CD4-positive, alpha-beta T cell treated with Interleukin-10 for 1 hour (primary cell): Measurements from ENCODE around the gene CDH20.
"Not testable (repeated sequence)": the region's sequence is repeated elsewhere in the genome, so short reads cannot be mapped to it uniquely, and the experiment has no call there.

Source experiments
- DNase-seq: peaks from one replicate; pipeline ENCODE4 v3.0.0-alpha.2; 2020

Gene CDH20

DNA sequence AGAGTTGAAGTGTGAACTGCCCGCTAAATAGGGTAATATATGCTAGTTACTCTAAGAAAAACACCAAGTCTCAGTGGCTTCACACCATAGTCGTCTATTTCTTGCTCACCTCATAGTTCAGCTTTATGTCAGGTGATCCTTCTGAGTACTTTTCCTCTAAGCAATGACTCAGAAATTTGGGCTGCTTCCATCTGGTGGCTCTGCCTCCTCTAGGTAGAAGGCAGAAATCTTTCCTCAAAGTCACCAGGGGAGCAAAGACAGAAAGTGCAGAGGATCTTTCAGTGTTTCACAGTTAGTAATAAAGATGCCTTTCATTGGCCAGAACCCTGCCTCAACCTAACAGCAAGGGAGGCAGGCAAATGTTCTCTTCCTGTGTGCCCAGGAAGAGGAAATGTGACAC, 17.3 kb downstream of the CDH20 start:
- DNase-seq, result no peak

DNA sequence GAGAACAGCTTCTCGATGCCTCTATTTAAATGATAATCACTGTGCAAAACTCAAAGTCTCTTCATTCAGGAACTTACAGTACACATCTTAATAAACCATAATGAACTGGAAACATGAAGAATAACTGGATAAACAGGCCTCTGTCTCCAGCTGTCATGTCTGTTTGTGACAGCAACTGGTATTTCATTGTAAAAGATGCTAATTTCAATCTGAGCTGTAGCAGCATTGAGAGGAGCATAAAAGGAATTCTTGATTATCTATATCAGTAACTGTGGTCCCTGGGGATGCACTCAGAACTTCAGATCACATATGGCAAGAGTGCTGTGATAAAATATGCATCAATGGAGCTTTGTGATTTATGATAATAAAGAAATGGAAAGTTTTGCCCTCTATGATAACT, 18.8 kb downstream of the CDH20 start:
- DNase-seq, result no peak

DNA sequence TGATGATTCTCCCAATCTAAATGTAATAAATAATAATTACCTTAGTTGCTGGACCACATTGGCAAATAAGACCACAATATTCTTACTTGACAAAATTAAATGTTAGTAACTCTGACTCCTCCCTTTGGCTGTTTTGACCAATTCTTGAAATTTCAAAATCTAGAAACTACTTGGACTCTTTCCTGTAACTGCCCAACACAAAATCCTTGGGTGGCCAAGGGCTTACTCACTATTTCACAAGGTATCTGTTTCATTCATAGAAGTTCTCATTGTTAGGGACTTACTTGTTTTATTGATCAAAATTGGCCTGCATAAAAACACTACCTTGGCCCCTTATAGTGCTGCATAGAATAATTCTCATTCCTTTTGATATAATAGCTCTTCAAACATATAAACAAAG, 19.4 kb downstream of the CDH20 start:
- DNase-seq, result no peak

GRCh38 chr18:61360404-61361383, 27.5 kb downstream of the CDH20 start:
- no peak for DNase-seq

- no peak for DNase-seq
Measured at GRCh38 chr18:61362511-61362910, 29.3 kb downstream of the CDH20 start.

DNA sequence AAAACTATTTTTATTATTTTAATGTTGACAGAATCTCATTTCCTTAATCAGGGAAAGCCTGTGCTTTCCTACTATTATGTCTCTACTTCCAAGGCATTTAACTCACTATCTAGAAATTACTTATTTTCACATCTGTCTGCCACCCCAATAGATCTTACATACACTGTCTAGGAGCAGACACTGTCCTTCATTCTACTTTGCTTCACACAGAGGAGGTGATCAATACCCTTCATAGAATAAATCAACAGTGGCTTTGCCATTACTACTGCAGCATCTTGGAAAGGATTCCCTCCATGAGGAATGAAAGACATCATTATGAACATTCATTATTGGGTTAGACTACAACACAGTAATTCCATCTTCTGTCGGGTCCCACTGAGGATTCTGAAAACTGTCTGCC, 31.7 kb downstream of the CDH20 start:
- no peak for DNase-seq

- DNase-seq, result no peak
Measured at GRCh38 chr18:61368001-61368400, 34.8 kb downstream of the CDH20 start.

DNA sequence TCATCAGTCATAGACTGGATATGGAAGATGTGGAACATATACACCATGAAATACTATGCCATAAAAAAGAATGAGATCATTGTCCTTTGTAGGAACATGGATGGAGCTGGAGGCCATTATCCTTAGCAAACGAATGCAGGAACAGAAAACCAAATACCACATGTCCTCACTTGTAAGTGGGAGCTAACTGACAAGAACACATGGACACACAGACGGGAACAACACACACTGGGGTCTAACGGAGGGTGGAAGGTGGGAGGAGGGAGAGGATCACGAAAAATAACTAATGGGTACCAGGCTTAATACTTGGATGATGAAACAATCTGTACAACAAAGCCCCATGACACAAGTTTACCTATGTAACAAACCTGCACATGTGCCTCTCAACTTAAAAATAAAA, 36.4 kb downstream of the CDH20 start:
- not testable (repeated sequence) for DNase-seq

DNA sequence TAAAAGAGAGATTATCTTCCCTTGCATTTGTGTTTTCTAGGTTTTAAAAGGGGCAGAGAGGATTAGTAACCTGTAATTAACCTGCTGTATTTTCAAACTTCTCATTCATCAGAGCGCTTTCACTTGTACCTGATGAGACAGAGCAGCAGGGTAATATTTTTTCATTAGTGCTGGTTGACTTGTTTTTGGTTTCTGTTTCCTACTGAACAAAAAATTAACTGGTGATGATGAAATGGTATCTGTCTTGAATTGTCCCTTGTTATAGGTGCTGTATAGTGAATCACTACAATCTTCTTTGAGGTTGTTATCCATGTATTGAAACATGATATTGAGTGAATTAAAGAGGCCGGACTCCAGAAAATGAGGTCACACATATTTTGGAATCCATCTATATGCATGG, 37.9 kb downstream of the CDH20 start:
- DNase-seq, result no peak

DNA sequence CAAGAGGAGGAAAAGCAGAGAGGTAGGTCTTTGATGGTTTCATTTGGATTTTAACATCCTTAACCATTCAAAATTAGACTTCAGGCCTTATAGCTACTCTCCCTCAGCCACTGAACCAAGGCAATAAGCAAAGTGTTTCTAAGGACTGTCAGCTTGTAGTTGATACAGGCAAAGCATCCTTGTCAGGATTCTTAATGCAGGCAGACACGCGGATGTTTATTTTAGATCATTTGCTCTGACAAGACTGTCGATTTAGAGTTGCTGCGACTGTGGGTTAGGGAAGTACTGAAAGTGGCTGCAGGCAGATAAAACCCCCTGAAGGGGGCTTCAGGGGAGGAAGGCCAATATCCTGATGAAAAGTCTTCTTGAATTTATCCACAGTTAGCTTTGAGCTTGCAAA, 46.6 kb downstream of the CDH20 start:
- DNase-seq, result no peak

DNA sequence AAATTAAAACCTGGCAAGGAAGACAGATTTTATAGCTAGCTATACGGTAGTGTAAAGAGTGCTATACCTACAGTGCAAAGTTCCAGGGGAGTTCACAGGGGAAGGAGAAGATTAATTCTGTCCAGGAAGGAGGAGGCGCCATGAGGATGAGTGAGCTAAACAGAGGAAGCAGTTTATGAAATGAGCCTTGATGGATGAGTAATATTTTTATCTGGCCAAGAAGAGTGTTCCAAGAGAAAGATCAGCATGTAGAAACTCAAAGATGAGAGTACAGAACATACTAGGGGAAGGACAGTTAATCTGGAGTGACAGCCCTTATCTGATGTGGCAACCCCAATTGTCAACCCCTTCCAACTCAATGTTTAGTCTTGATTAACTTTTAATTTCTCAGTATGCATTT, 54.8 kb downstream of the CDH20 start:
- no peak for DNase-seq

DNA sequence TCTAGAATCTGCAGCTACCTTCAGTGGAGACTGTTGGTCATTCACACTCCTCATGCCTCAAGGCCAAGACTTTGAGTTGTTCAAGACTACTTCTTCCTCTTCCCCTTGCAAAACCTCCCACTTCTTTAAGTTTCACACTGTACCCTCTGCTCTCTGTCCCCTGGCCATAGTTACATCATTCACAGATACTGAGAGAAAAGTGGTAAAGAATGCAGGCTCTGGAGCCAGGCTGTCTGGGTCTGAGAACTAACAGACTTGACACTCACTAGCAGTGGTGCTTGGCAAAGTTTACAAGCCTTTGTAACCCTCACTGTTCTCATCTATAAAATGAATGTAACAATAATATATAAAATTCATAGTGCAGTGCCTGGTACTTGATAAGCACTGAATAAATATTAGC, 61.8 kb downstream of the CDH20 start:
- no peak for DNase-seq

DNA sequence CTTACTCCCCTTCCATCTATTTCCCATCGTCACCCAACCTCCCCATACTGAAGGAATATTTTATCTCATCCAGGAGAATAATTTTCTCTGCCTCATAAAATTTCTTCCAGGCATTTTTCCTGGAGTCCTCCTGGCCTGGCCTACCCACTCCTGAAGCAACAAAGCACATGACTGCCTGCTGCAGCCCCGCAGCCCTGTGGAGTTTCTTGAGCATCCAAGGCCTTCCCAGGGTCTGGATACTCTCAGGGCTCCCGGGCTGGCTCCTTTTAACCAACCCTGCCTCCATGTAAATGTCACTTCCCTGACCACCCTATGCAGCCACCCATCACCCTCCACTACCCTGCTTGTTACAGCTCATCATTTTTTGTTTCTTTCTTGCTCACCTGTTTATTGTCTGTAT, 64.0 kb downstream of the CDH20 start:
- DNase-seq, result no peak

DNA sequence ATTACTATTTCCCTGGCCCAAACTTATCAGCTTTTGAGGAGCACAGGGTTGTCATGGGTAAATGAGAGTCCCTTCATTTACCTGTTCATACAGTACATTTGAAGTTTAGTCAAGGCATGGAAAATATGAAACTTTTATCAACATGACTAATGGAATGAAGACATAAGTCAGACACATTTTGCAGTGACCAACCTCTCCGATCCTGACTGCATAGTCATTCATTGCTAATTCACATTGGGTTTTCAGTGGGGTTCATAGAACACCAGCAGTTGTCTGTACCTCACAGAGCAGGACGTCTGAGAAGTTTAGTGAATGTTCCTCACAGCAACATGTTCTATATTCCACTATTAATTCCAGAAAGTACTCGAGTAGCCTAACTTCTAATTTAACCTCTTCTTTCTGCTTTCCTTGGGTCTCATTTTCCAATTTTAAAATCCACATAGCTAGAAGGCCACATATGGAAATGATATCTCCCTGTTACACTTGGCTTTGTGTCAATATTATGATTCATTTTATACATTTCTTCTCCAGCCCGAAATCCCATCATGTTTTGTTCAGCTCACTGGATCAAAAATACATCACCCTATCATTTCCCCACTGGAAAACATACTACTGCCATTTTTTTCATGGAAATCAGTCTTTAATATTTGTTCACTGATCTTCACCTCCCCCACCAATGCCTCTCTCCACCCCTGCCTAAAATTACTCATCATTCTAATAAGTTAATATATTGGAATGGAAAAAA, 65.9 kb downstream of the CDH20 start:
- DNase-seq, result no peak

DNA sequence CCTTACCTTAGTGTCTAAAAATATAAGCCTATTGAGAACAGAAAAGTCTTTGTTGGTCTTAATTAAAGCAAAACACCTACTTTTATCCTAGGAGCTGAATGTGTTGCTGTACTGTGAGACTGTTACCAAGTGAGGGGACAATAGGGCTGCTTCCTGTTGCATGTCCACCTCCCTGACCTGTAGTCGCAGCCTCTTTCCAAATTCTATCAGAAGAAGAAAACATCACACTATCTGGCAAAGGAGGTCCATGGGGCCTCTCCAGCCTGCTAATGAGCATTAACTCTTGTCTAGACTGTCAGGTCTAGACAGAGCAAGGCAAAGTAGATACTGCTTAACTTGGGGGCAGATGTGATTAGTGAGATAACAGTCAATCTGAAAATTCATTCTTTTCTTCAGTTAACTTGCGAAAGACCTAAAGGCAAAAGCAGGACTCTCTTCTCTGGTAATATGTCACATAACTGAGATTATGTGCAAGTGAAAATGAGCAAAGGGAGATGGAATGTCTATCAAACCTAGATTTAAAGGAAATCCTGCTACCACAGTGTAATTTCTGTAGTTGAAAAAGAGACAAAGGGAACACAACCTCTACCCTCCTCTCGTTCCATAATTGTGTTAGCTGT, 66.9 kb downstream of the CDH20 start:
- DNase-seq, result no peak

GRCh38 chr18:61400716-61401115, 67.5 kb downstream of the CDH20 start:
- DNase-seq, result no peak

DNA sequence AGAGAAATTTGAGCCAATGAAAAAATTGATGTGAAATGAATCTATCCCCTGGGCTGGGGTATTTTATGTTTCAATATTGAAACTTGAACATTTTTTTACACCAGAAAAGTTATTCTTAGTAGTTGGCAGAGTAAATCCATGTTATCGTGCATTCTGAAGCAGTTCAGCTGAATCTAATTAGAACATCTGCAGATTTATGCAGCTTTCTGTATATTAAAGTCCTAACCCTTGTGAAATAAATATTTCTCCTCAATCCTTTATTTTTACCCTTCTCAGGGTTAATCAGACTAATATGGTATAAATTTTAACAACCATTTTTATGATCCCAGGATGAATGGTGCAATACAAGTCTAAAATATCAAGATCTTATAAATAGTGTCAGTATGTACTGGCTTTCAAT, 69.5 kb downstream of the CDH20 start:
- no peak for DNase-seq

DNA sequence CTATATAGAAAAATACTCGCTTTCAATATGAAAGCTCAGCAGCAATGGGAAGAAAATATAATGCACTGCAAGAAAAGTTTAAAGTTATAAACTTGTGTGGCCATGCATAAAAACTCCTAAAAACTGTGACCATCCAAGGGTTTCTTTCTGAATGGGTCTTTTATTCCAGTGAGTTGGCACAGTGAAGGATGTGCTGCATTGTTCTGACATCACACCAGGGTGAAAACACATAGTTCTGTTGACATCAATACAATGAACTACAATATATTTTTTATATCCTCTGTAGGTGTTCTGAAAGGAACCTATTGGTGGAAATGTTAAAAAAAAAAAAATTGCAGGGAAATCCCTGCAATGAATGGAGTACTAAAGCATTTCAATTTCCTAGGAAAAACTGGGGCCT, 80.2 kb downstream of the CDH20 start:
- no peak for DNase-seq

GRCh38 chr18:61414086-61414485, 80.9 kb downstream of the CDH20 start:
- no peak for DNase-seq

- DNase-seq, result no peak
Measured at GRCh38 chr18:61419763-61420162, 86.5 kb downstream of the CDH20 start.

DNA sequence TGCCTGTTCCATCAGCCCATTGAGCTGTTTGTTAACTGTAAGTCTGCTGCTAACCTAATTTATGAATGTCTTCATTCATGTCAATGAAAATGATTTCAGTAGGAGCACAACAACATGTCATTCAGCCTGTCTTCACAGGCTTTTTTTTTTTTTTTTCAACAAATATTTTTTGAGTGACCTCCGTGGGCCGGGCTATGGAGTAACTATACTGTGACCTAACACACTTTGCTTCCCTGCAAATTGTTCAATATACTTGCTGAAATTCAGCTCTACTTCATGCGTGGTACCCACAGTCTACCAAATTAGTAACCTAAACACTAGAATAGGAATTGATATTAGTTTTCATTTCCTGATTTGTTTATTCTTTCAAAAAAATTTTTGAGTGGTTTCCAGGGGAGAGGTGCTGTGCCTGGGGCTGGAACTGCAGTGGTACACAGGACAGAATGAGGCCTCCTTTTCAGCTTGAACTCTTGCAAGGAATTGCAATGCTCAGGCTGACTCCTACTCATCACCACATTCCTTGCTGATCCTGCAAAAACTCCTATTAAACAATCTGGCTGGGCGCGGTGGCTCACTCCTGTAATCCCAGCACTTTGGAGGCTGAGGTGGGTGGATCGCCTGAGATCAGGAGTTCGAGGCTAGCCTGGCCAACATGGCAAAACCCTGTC, 87.1 kb downstream of the CDH20 start:
- no peak for DNase-seq

DNA sequence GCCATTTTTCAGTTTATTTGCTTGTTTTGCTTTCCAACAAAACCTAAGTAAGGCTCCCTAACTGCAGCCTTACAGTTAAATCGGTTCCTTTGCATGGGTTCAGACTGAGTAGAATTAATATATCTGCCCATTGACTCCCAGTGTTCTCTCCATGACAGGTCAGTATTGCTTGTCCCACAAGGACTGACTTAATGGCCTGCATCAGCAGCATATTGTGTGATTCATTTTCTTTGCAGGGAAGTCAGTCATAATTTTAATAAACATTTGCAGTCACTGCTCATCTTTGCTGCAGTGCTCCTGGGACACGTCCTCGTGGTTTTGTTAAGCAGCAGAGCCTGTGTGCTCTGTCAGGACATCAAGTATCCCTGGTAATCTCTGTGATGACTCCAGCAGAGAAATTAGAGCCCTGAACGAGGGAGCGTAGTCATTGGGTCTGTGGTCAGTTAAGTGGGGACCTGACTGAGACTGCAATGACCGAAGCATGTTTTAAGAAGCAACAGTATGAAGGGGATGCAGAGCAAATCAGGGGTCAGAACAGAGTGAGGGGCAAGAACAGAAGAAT, 93.3 kb downstream of the CDH20 start:
- DNase-seq, result no peak

GRCh38 chr18:61428266-61428665, 95.0 kb downstream of the CDH20 start:
- no peak for DNase-seq
